ENCODE measurements around the gene QPRT. TPM values are rescaled to one million over a fixed set of nuclear protein-coding genes. Genes with fewer than 3 reads are reported as not detected.
"Not testable (repeated sequence)": the region's sequence is repeated elsewhere in the genome, so short reads cannot be mapped to it uniquely, and the experiment has no call there.

Gene QPRT
- total RNA-seq, 1 experiment from 2014 or later, result 138 TPM

- H3K9me3 Mint-ChIP-seq, result peaks cover 12% of the 10 kb centered on the region
- H3K27me3 Mint-ChIP-seq (ENCODE audit: low read depth), result no peaks in the 10 kb centered on the region
- H3K4me3 Mint-ChIP-seq, result no peak overlapping the region
- DNase-seq (ENCODE audit: low spot score) (no peak), ATAC-seq (no peak)
- ChIA-PET POLR2A (interaction anchor here (0.6 to 3.0 kb wide), 2 partner anchors 10 to 22 kb away, joined by 3 to 23 read pairs; partner anchors contain the start of gene QPRT), CTCF (interaction anchor here (0.6 to 5.3 kb wide), 29 partner anchors 9 to 654 kb away, joined by 3 to 73 read pairs (median 5); partner anchors contain the start of genes ASPHD1, KCTD13, KIF22 and PAGR1)
- TF ChIP-seq ZNF671 (CRISPR knock-in tag; IDR thresholded peaks at IDR 0.05) (no peak), CREB1 (CRISPR knock-in tag; IDR thresholded peaks at IDR 0.05) (no peak)
- H3K27ac Mint-ChIP-seq, result no peak overlapping the region
- H3K4me1 Mint-ChIP-seq, result peaks cover 38% of the 10 kb centered on the region
- H3K36me3 Mint-ChIP-seq, result peaks cover 25% of the 10 kb centered on the region
Measured at GRCh38 chr16:29701214-29701555, 22.2 kb downstream of the QPRT start.

- no peak for TF ChIP-seq MXD4 (CRISPR knock-in tag; IDR thresholded peaks at IDR 0.05; ENCODE audit: borderline replicate concordance)
- no peak for TF ChIP-seq ZBTB43 (CRISPR knock-in tag; IDR thresholded peaks at IDR 0.05)
- TF ChIP-seq SMAD3 (CRISPR knock-in tag; IDR thresholded peaks at IDR 0.05; ENCODE audit: borderline replicate concordance), result no peak
- TF ChIP-seq OVOL2 (CRISPR knock-in tag; IDR thresholded peaks at IDR 0.05; ENCODE audit: borderline replicate concordance), result no peak
- TF ChIP-seq ZNF423 (CRISPR knock-in tag; IDR thresholded peaks at IDR 0.05), result no peak
- no peak for TF ChIP-seq GABPB1 (CRISPR knock-in tag; IDR thresholded peaks at IDR 0.05)
- Mint-ChIP-seq H3K27ac (peak overlapping the region; percentile 78), H3K27me3 (ENCODE audit: low read depth) (no peaks in the 10 kb centered on the region), H3K4me3 (no peak overlapping the region), H3K9me3 (peaks cover 12% of the 10 kb centered on the region), H3K4me1 (peaks cover 38% of the 10 kb centered on the region), H3K36me3 (peaks cover 14% of the 10 kb centered on the region)
- ChIA-PET POLR2A (no interaction called here), CTCF (interaction anchor here (0.6 to 5.3 kb wide), 5 partner anchors 13 to 329 kb away, joined by 3 to 73 read pairs (median 4); partner anchors contain the start of genes KIF22 and TLCD3B)
- no peak for ATAC-seq
- no peak for DNase-seq (ENCODE audit: low spot score)
Measured at GRCh38 chr16:29702269-29702668, 23.3 kb downstream of the QPRT start.

GRCh38 chr16:29705030-29705429 lies 26.1 kb downstream of the QPRT start:
- ATAC-seq (no peak), DNase-seq (ENCODE audit: low spot score) (no peak)
- Mint-ChIP-seq H3K27ac (no peak overlapping the region), H3K4me3 (no peak overlapping the region), H3K27me3 (ENCODE audit: low read depth) (no peaks in the 10 kb centered on the region), H3K36me3 (peaks cover 3% of the 10 kb centered on the region; the same call in 1 of the 2 replicates), H3K4me1 (peaks cover 38% of the 10 kb centered on the region), H3K9me3 (no peaks in the 10 kb centered on the region)
- POLR2A ChIA-PET, result interaction anchor here (1.0 kb wide), 1 partner anchor 18 kb away, joined by 3 read pairs; no protein-coding TSS in a partner anchor
- CTCF ChIA-PET, result interaction anchor here (0.5 to 2.4 kb wide), 2 partner anchors 13 to 224 kb away, joined by 3 to 10 read pairs; no protein-coding TSS in a partner anchor
- TF ChIP-seq ZNF281 (CRISPR knock-in tag; IDR thresholded peaks at IDR 0.05) (no peak), ZNF317 (CRISPR knock-in tag; IDR thresholded peaks at IDR 0.05; ENCODE audit: borderline replicate concordance, low read depth) (no peak), HMGXB4 (CRISPR knock-in tag; IDR thresholded peaks at IDR 0.05) (no peak), FOXJ3 (CRISPR knock-in tag; IDR thresholded peaks at IDR 0.05; ENCODE audit: borderline replicate concordance) (no peak), OVOL2 (CRISPR knock-in tag; IDR thresholded peaks at IDR 0.05; ENCODE audit: borderline replicate concordance) (no peak), JAZF1 (CRISPR knock-in tag; IDR thresholded peaks at IDR 0.05) (no peak), ETV6 (CRISPR knock-in tag; IDR thresholded peaks at IDR 0.05) (no peak), AR (CRISPR knock-in tag; IDR thresholded peaks at IDR 0.05) (no peak), NR2C2 (CRISPR knock-in tag; IDR thresholded peaks at IDR 0.05) (no peak), ZNF416 (CRISPR knock-in tag; IDR thresholded peaks at IDR 0.05) (no peak), IRF2 (CRISPR knock-in tag; IDR thresholded peaks at IDR 0.05; ENCODE audit: borderline replicate concordance, low read depth) (no peak), ELF4 (CRISPR knock-in tag; IDR thresholded peaks at IDR 0.05; ENCODE audit: low read depth) (no peak), MXD4 (CRISPR knock-in tag; IDR thresholded peaks at IDR 0.05; ENCODE audit: borderline replicate concordance) (no peak)

GRCh38 chr16:29707160-29707559 lies 28.2 kb downstream of the QPRT start:
- H3K27ac Mint-ChIP-seq, result peak overlapping the region; percentile 61
- H3K4me3 Mint-ChIP-seq; H3K9me3 Mint-ChIP-seq; H3K27me3 Mint-ChIP-seq (ENCODE audit: low read depth); POLR2A ChIA-PET; DNase-seq (ENCODE audit: low spot score); ATAC-seq: not testable (repeated sequence)
- H3K4me1 Mint-ChIP-seq, result peaks cover 44% of the 10 kb centered on the region
- CTCF ChIA-PET, result interaction anchor here (0.7 kb wide), 1 partner anchor 8 kb away, joined by 3 read pairs; no protein-coding TSS in a partner anchor
- peaks cover 23% of the 10 kb centered on the region for H3K36me3 Mint-ChIP-seq
